CD14-positive monocyte (primary cell): ENCODE data around the gene NR0B2. TPM values are rescaled to one million over a fixed set of nuclear protein-coding genes. Genes with fewer than 3 reads are reported as not detected.
A peak's percentile ranks its signal among the peaks of the same experiment; 100 is the strongest.
"Not testable (repeated sequence)": the region's sequence is repeated elsewhere in the genome, so short reads cannot be mapped to it uniquely, and the experiment has no call there.

Experiments
- DNase-seq, 3 donors: peaks; one replicate each; pipeline ENCODE4 v3.0.0-alpha.2; 2011 to 2022
- H2AFZ ChIP-seq: 2 replicates; pipeline ENCODE4 v1.6.0; 2012; ENCODE audit warnings: mild to moderate bottlenecking, low read depth, low read length, inconsistent platforms; ENCODE audit not compliant: insufficient read depth, poor library complexity, severe bottlenecking
- H3K27ac ChIP-seq, 2 donors: 1 replicate in 1 of 2; 2 replicates in 1 of 2; pipeline ENCODE4 v1.5.1; 2012 to 2013; ENCODE audit warnings: low read length in 2 of 2, control low read depth in 1 of 2, inconsistent platforms in 1 of 2, low read depth in 1 of 2, mild to moderate bottlenecking in 1 of 2
- H3K27me3 ChIP-seq, 2 donors: one replicate each; pipeline versions ENCODE4 v1.6.0 to v1.6.1; 2011 to 2013; ENCODE audit warnings: low read length in 2 of 2; ENCODE audit not compliant: control insufficient read depth in 2 of 2, insufficient read depth in 2 of 2
- H3K36me3 ChIP-seq, 2 donors: replicated peaks in 1 of 2; 1 replicate in 1 of 2; 2 replicates in 1 of 2; pipeline versions ENCODE4 v1.5.1 to v1.6.1; 2012 to 2013; ENCODE audit warnings: low read length in 2 of 2, control low read depth in 1 of 2, inconsistent platforms in 1 of 2, mild to moderate bottlenecking in 1 of 2; ENCODE audit not compliant: insufficient read depth in 2 of 2, control insufficient read depth in 1 of 2
- H3K4me1 ChIP-seq, 2 donors: 1 replicate in 1 of 2; 2 replicates in 1 of 2; pipeline versions ENCODE4 v1.5.1 to v1.6.1; 2012 to 2013; ENCODE audit warnings: low read length in 2 of 2, control low read depth in 1 of 2, inconsistent platforms in 1 of 2, mild to moderate bottlenecking in 1 of 2, moderate library complexity in 1 of 2; ENCODE audit not compliant: insufficient read depth in 2 of 2, control insufficient read depth in 1 of 2
- H3K4me2 ChIP-seq: replicated peaks from 2 replicates; pipeline ENCODE3; 2012; ENCODE audit warnings: low read length, moderate library complexity, mild to moderate bottlenecking; ENCODE audit not compliant: poor library complexity, severe bottlenecking; ENCODE audit errors: extremely low read depth
- H3K4me3 ChIP-seq, 3 experiments: fragments of 200-600 bp in 1 of 3; sonication (generic) in 1 of 3; replicated peaks in 1 of 3; 1 replicate in 2 of 3; 2 replicates in 1 of 3; pipeline ENCODE4 v1.5.1; 2011 to 2013; ENCODE audit warnings: low read length in 3 of 3, mild to moderate bottlenecking in 3 of 3, control low read depth in 2 of 3, low read depth in 2 of 3, inconsistent platforms in 1 of 3, moderate library complexity in 1 of 3
- H3K79me2 ChIP-seq: 2 replicates; pipeline ENCODE4 v1.6.0; 2012; ENCODE audit warnings: mild to moderate bottlenecking, control low read depth, inconsistent platforms, low read length, moderate library complexity; ENCODE audit not compliant: insufficient read depth
- H3K9ac ChIP-seq: 2 replicates; pipeline ENCODE4 v1.6.0; 2017; ENCODE audit warnings: low read length, mild to moderate bottlenecking; ENCODE audit not compliant: insufficient read depth, poor library complexity, severe bottlenecking
- H3K9me3 ChIP-seq, 2 donors: replicated peaks in 1 of 2; 1 replicate in 1 of 2; 2 replicates in 1 of 2; pipeline versions ENCODE4 v1.5.1 to v1.6.1; 2012 to 2013; ENCODE audit warnings: low read length in 2 of 2, control low read depth in 1 of 2; ENCODE audit not compliant: control insufficient read depth in 1 of 2, insufficient read depth in 1 of 2
- H4K20me1 ChIP-seq: 2 replicates; pipeline ENCODE4 v1.6.0; 2012; ENCODE audit warnings: mild to moderate bottlenecking, low read length, control low read depth, moderate library complexity; ENCODE audit not compliant: insufficient read depth
- H3K27ac Mint-ChIP-seq, 7 donors: one replicate each; pipeline ENCODE4 v1.8.0; 2020; ENCODE audit warnings: mild to moderate bottlenecking in 7 of 7, mixed read lengths in 7 of 7, moderate library complexity in 6 of 7, inconsistent platforms in 2 of 7
- H3K27me3 Mint-ChIP-seq, 3 donors: one replicate each; pipeline ENCODE4 v1.8.0; 2021 to 2022; ENCODE audit warnings: low read depth in 3 of 3, mild to moderate bottlenecking in 3 of 3, mixed read lengths in 3 of 3, moderate library complexity in 3 of 3, inconsistent platforms in 1 of 3
- H3K36me3 Mint-ChIP-seq, 2 donors: one replicate each; pipeline ENCODE4 v1.8.0; 2020; ENCODE audit warnings: mixed read lengths in 2 of 2, inconsistent platforms in 1 of 2, mild to moderate bottlenecking in 1 of 2
- H3K4me1 Mint-ChIP-seq: one replicate; pipeline ENCODE4 v1.8.0; 2020; ENCODE audit warnings: mild to moderate bottlenecking, mixed read lengths
- H3K4me3 Mint-ChIP-seq, 2 donors: one replicate each; pipeline ENCODE4 v1.8.0; 2020; ENCODE audit warnings: mild to moderate bottlenecking in 2 of 2, mixed read lengths in 2 of 2, moderate library complexity in 1 of 2
- H3K9me3 Mint-ChIP-seq, 7 donors: one replicate each; pipeline ENCODE4 v1.8.0; 2020 to 2022; ENCODE audit warnings: mixed read lengths in 7 of 7, mild to moderate bottlenecking in 6 of 7, moderate library complexity in 6 of 7, inconsistent platforms in 2 of 7
- WGBS: methylation state at CpG from one replicate; pipeline ENCODE4 v1.1.5; 2013; ENCODE audit warnings: missing lambda C conversion rate; ENCODE audit not compliant: insufficient coverage; 5-methylcytosine and 5-hydroxymethylcytosine counted together
- intact Hi-C, 2 donors: fragments of 100-400 bp; cut with micrococcal nuclease; formaldehyde crosslinking; loops; one replicate each; pipeline versions ENCODE4 v1.15.0 to v1.15.1; 2023
- polyA plus RNA-seq, 3 donors: library from polyadenylated mRNA; depleted of rRNA in 1 of 3; unstranded in 2 of 3; stranded (reverse) in 1 of 3; fragments of 300-500 nt in 2 of 3; fragments of >200 nt in 1 of 3; fragmentation: Illumina TruSeq in 2 of 3; gene quantifications; 1 replicate in 2 of 3; 2 replicates in 1 of 3; pipeline ENCODE4 v1.2.3, GENCODE V29; 2012 to 2021
- TF ChIP-seq, protein P1 (sequence below): fragments of 200-600 bp; IDR thresholded peaks from one replicate; pipeline ENCODE4 v1.8.0; 2022; ENCODE audit warnings: antibody characterized with exemption, mild to moderate bottlenecking

The NR0B2 gene
- polyA plus RNA-seq, 3 donors = not detected

DNA sequence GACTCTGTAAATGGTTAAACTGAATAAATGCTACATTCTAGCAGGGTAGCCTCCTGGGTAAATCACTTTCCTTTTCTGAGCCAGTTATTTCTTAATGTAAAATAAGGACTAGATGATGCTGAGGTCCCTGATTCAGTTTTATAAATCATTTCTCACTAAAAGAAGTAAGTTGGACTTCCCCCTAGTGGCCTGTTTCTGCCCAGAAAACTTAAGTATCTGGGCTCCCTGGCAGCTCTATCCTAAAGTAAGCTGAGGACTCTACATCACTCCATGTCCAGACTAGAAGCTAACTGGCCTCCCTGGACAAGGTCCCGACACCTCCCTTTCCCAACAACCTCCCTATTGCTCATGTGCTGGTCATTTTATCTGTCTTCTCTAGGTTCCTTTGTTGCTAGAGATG, 26.6 kb downstream of the NR0B2 start:
- no CpG with 5 or more reads among the region's 1 CpG for WGBS
- Histone ChIP-seq H3K4me3 (no peak overlapping the region), H2AFZ (no peak overlapping the region), H3K4me1 (peaks cover 12 to 18% of the 10 kb centered on the region in 2 donors), H3K36me3 (peaks cover 52 to 69% of the 10 kb centered on the region in 2 donors), H3K27ac (peak overlapping the region in 1 of 2 donors; percentile 56), H3K27me3 (no peaks in the 10 kb centered on the region), H3K9me3 (no peaks in the 10 kb centered on the region), H3K79me2 (peaks cover 22% of the 10 kb centered on the region), H3K9ac (no peak overlapping the region), H4K20me1 (peaks cover 45% of the 10 kb centered on the region), H3K4me2 (no peak overlapping the region)
- intact Hi-C loops = no loop called here
- no peak overlapping the region for H3K4me3 Mint-ChIP-seq
- H3K9me3 Mint-ChIP-seq = no peaks in the 10 kb centered on the region
- H3K27ac Mint-ChIP-seq = peak overlapping the region in 2 of 7 donors; percentile 13 to 70
- peaks cover 24% of the 10 kb centered on the region for H3K4me1 Mint-ChIP-seq
- TF ChIP-seq, protein P1, sequence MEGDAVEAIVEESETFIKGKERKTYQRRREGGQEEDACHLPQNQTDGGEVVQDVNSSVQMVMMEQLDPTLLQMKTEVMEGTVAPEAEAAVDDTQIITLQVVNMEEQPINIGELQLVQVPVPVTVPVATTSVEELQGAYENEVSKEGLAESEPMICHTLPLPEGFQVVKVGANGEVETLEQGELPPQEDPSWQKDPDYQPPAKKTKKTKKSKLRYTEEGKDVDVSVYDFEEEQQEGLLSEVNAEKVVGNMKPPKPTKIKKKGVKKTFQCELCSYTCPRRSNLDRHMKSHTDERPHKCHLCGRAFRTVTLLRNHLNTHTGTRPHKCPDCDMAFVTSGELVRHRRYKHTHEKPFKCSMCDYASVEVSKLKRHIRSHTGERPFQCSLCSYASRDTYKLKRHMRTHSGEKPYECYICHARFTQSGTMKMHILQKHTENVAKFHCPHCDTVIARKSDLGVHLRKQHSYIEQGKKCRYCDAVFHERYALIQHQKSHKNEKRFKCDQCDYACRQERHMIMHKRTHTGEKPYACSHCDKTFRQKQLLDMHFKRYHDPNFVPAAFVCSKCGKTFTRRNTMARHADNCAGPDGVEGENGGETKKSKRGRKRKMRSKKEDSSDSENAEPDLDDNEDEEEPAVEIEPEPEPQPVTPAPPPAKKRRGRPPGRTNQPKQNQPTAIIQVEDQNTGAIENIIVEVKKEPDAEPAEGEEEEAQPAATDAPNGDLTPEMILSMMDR = peak; percentile 51
- H3K27me3 Mint-ChIP-seq = peaks cover 0 to 2% (median 0%) of the 10 kb centered on the region in 3 donors
- DNase-seq = no peak
- H3K36me3 Mint-ChIP-seq = peaks cover 58 to 71% of the 10 kb centered on the region in 2 donors

DNA sequence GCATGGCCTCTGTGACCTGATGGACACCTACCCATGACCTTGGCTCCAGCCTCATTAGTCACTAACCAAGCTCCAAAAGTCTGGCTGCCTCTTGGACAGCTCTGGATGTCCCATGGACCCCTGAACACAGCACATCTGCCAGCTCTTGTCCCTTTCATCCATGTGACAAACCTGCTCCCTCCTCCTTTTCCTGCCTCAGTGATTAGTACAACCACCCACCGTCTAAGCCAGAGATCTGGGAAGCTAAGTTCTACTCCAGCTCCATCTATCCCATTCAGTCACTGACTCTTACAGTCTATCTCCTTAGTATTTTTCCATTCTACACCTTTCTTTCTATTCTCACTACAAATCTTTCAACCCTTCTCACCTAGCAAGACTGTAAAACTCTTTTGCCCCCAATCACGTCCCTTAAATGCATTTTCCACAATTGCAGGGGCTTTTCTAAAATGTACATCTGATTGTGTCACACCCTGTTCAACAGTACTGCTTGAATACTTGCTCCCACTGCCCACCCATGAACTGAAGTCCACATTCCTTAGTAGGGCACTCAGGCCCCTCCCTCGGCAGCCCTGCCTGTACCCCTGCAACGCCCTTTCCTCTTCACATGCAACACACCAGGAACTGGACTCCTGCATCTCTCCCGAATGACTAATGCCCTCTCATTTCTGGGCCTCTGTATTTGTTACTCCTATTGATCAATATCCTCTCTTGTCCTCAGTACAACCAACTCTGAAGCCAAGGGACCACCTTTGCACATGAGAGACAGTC, 30.9 kb downstream of the NR0B2 start:
- Mint-ChIP-seq H3K9me3 (no peaks in the 10 kb centered on the region), H3K36me3 (peaks cover 73 to 87% of the 10 kb centered on the region in 2 donors), H3K4me3 (no peak overlapping the region), H3K27me3 (no peaks in the 10 kb centered on the region), H3K4me1 (peaks cover 3% of the 10 kb centered on the region), H3K27ac (peak overlapping the region in 3 of 7 donors; percentile 15 to 38 (median 38))
- no peak for DNase-seq
- Histone ChIP-seq H3K9me3 (no peaks in the 10 kb centered on the region), H4K20me1 (peaks cover 43% of the 10 kb centered on the region), H2AFZ (no peak overlapping the region), H3K36me3 (peaks cover 81 to 93% of the 10 kb centered on the region in 2 donors), H3K4me3 (no peak overlapping the region), H3K27me3 (no peaks in the 10 kb centered on the region), H3K79me2 (peaks cover 4% of the 10 kb centered on the region), H3K4me1 (no peaks in the 10 kb centered on the region), H3K27ac (no peak overlapping the region), H3K4me2 (no peak overlapping the region), H3K9ac (no peak overlapping the region)
- intact Hi-C loops = no loop called here
- TF ChIP-seq, protein P1 = no peak
- 100% methylated on average over 4 of the region's 5 CpGs for WGBS

DNA sequence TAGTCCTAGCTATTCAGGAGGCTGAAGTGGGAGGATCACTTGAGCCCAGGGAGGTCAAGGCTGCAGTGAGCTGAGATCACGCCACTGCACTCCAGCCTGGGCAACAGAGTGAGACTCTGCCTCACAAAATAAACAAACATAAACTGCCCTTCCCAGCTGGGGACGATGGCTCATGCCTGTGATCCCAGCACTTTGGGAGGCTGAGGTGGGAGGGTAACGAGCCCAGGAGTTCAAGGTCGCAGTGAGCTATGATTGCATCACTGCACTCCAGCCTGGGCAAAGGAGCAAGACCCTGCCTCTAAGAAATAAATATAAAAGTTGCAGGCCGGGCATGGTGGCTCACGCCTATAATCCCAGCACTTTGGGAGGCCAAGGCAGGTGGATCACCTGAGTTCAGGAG, 32.2 kb downstream of the NR0B2 start:
- H3K79me2 ChIP-seq, H3K9ac ChIP-seq, H3K4me1 Mint-ChIP-seq, H3K27me3 ChIP-seq, H3K4me3 ChIP-seq, H3K27ac ChIP-seq, H3K4me3 Mint-ChIP-seq, H3K4me2 ChIP-seq, intact Hi-C loops, H3K27me3 Mint-ChIP-seq, H3K4me1 ChIP-seq, H3K9me3 Mint-ChIP-seq, H3K9me3 ChIP-seq, H2AFZ ChIP-seq, DNase-seq: not testable (repeated sequence)
- Mint-ChIP-seq H3K27ac (peak overlapping the region in 1 of 7 donors; percentile 40), H3K36me3 (peaks cover 69 to 88% of the 10 kb centered on the region in 2 donors)
- WGBS = 100% methylated on average over 4 of the region's 6 CpGs
- peaks cover 81 to 94% of the 10 kb centered on the region in 2 donors for H3K36me3 ChIP-seq
- H4K20me1 ChIP-seq = peaks cover 44% of the 10 kb centered on the region
